Fibroblast of pulmonary artery (primary cell): ENCODE measurements around the gene C16orf87.

Experiments
- DNase-seq: peaks from one replicate; pipeline ENCODE4 v3.0.0-alpha.2; 2010; ENCODE audit warnings: low read depth
- H3K4me3 ChIP-seq: replicated peaks from 2 replicates; pipeline ENCODE4 v1.5.1; 2011; ENCODE audit warnings: low read depth, mild to moderate bottlenecking, control low read depth, low read length, moderate library complexity
- CTCF ChIP-seq: IDR thresholded peaks from 2 replicates; pipeline ENCODE4 v1.5.1; 2011; ENCODE audit warnings: mild to moderate bottlenecking, control low read depth, low read length, inconsistent platforms; ENCODE audit errors: missing control alignments

C16orf87 gene

GRCh38 chr16:46762583-46762982, 68.4 kb downstream of the C16orf87 start:
- no peak for TF ChIP-seq CTCF
- no peak for DNase-seq
- H3K4me3 ChIP-seq = no peak overlapping the region

GRCh38 chr16:46759309-46759708, 71.7 kb downstream of the C16orf87 start:
- DNase-seq = no peak
- H3K4me3 ChIP-seq = no peak overlapping the region
- TF ChIP-seq CTCF = no peak

GRCh38 chr16:46757339-46758050, 73.5 kb downstream of the C16orf87 start:
- no peak overlapping the region for H3K4me3 ChIP-seq
- no peak for TF ChIP-seq CTCF
- DNase-seq = no peak

GRCh38 chr16:46756772-46757171, 74.2 kb downstream of the C16orf87 start:
- no peak for DNase-seq
- no peak for TF ChIP-seq CTCF

GRCh38 chr16:46753015-46753414, 78.0 kb downstream of the C16orf87 start:
- no peak for TF ChIP-seq CTCF
- DNase-seq = no peak
- no peak overlapping the region for H3K4me3 ChIP-seq

More at GRCh38 chr16:46756772-46757171, 74.2 kb downstream of the C16orf87 start:
- no peak overlapping the region for H3K4me3 ChIP-seq

- no peak for DNase-seq
- no peak overlapping the region for H3K4me3 ChIP-seq
- no peak for TF ChIP-seq CTCF
These were observed 79.6 kb downstream of the C16orf87 start for GRCh38 chr16:46751381-46751780.
